Activated CD8-positive, alpha-beta memory T cell treated with anti-CD3 and anti-CD28 coated beads, Interleukin-2, amount 10 ng/mL, durations not matched to agents 7 days and 5 days (primary cell): ENCODE results near the gene DDR2. TPM values are rescaled to one million over a fixed set of nuclear protein-coding genes. Genes with fewer than 3 reads are reported as not detected.

ENCODE experiments used
- ATAC-seq: fragments of 150-1000 bp; cut with Tn5 transposase; one replicate; pipeline ENCODE4 v1.10.0; 2021; ENCODE audit warnings: moderate library complexity
- CTCF ChIA-PET: fragments of 350-600 bp; sonication (Branson Sonifier 250); formaldehyde crosslinking; loops from one replicate; lab custom pipeline; 2021; ENCODE audit warnings: antibody characterized with exemption; lab: Charles Lee
- DNase-seq: peaks from one replicate; pipeline ENCODE4 v3.0.0-alpha.2; 2020
- H3K27ac Mint-ChIP-seq: one replicate; pipeline ENCODE4 v1.8.0; 2021; ENCODE audit warnings: mild to moderate bottlenecking, mixed read lengths
- H3K27me3 Mint-ChIP-seq: one replicate; pipeline ENCODE4 v1.8.0; 2021; ENCODE audit warnings: mixed read lengths
- H3K36me3 Mint-ChIP-seq: one replicate; pipeline ENCODE4 v1.8.0; 2021; ENCODE audit warnings: mild to moderate bottlenecking, mixed read lengths
- H3K4me1 Mint-ChIP-seq: one replicate; pipeline ENCODE4 v1.8.0; 2021; ENCODE audit warnings: mixed read lengths
- H3K4me3 Mint-ChIP-seq: one replicate; pipeline ENCODE4 v1.8.0; 2021; ENCODE audit warnings: mild to moderate bottlenecking, moderate library complexity, mixed read lengths
- H3K9me3 Mint-ChIP-seq: one replicate; pipeline ENCODE4 v1.8.0; 2022; ENCODE audit warnings: low read depth, mixed read lengths
- total RNA-seq, 2 experiments: library from RNA; stranded (reverse); gene quantifications; one replicate each; pipeline ENCODE4 v1.2.3, GENCODE V29; 2021

The DDR2 gene
- total RNA-seq, 2 experiments from 2014 or later, result 0.16 to 0.18 TPM

GRCh38 chr1:162667381-162668080, 35.3 kb downstream of the DDR2 start:
- CTCF ChIA-PET, result no interaction called here
- Mint-ChIP-seq H3K4me1 (no peaks in the 10 kb centered on the region), H3K27ac (no peak overlapping the region), H3K4me3 (no peak overlapping the region), H3K36me3 (no peaks in the 10 kb centered on the region), H3K27me3 (peaks cover 9% of the 10 kb centered on the region), H3K9me3 (no peaks in the 10 kb centered on the region)
- no peak for ATAC-seq
- no peak for DNase-seq

- no peak overlapping the region for H3K27ac Mint-ChIP-seq
- ATAC-seq (no peak), DNase-seq (no peak)
- H3K9me3 Mint-ChIP-seq, result no peaks in the 10 kb centered on the region
- H3K4me3 Mint-ChIP-seq, result no peak overlapping the region
- peaks cover 2% of the 10 kb centered on the region for H3K27me3 Mint-ChIP-seq
- no peaks in the 10 kb centered on the region for H3K36me3 Mint-ChIP-seq
- H3K4me1 Mint-ChIP-seq, result no peaks in the 10 kb centered on the region
- CTCF ChIA-PET, result no interaction called here
Measured at GRCh38 chr1:162670928-162671663, 38.8 kb downstream of the DDR2 start.

- H3K4me3 Mint-ChIP-seq, result no peak overlapping the region
- H3K9me3 Mint-ChIP-seq, result no peaks in the 10 kb centered on the region
- no peaks in the 10 kb centered on the region for H3K36me3 Mint-ChIP-seq
- no peaks in the 10 kb centered on the region for H3K27me3 Mint-ChIP-seq
- H3K27ac Mint-ChIP-seq, result no peak overlapping the region
- DNase-seq (no peak), ATAC-seq (no peak)
- H3K4me1 Mint-ChIP-seq, result no peaks in the 10 kb centered on the region
- CTCF ChIA-PET, result no interaction called here
Measured at GRCh38 chr1:162671664-162672410, 39.6 kb downstream of the DDR2 start.

- no peak for DNase-seq
- no peaks in the 10 kb centered on the region for H3K36me3 Mint-ChIP-seq
- no peaks in the 10 kb centered on the region for H3K9me3 Mint-ChIP-seq
- no peaks in the 10 kb centered on the region for H3K27me3 Mint-ChIP-seq
- H3K27ac Mint-ChIP-seq, result no peak overlapping the region
- CTCF ChIA-PET, result no interaction called here
- ATAC-seq, result no peak
- H3K4me1 Mint-ChIP-seq, result no peaks in the 10 kb centered on the region
- no peak overlapping the region for H3K4me3 Mint-ChIP-seq
Measured at GRCh38 chr1:162672622-162673260, 40.5 kb downstream of the DDR2 start.

GRCh38 chr1:162674034-162674608, 41.9 kb downstream of the DDR2 start:
- H3K4me3 Mint-ChIP-seq, result no peak overlapping the region
- ATAC-seq (no peak), DNase-seq (no peak)
- H3K27ac Mint-ChIP-seq, result no peak overlapping the region
- no peaks in the 10 kb centered on the region for H3K4me1 Mint-ChIP-seq
- CTCF ChIA-PET, result no interaction called here
- no peaks in the 10 kb centered on the region for H3K27me3 Mint-ChIP-seq
- H3K36me3 Mint-ChIP-seq, result no peaks in the 10 kb centered on the region
- no peaks in the 10 kb centered on the region for H3K9me3 Mint-ChIP-seq

- CTCF ChIA-PET, result interaction anchor here (1.6 kb wide), 1 partner anchor 63 kb away, joined by 4 read pairs; no protein-coding TSS in a partner anchor
- no peaks in the 10 kb centered on the region for H3K27me3 Mint-ChIP-seq
- peaks cover 2% of the 10 kb centered on the region for H3K9me3 Mint-ChIP-seq
- H3K4me1 Mint-ChIP-seq, result no peaks in the 10 kb centered on the region
- no peak for ATAC-seq
- H3K27ac Mint-ChIP-seq, result no peak overlapping the region
- DNase-seq, result no peak
- no peak overlapping the region for H3K4me3 Mint-ChIP-seq
- no peaks in the 10 kb centered on the region for H3K36me3 Mint-ChIP-seq
Measured at GRCh38 chr1:162676087-162676486, 43.8 kb downstream of the DDR2 start.

GRCh38 chr1:162676750-162677149, 44.5 kb downstream of the DDR2 start:
- Mint-ChIP-seq H3K4me3 (no peak overlapping the region), H3K4me1 (no peaks in the 10 kb centered on the region), H3K27me3 (no peaks in the 10 kb centered on the region), H3K27ac (no peak overlapping the region), H3K9me3 (peaks cover 2% of the 10 kb centered on the region), H3K36me3 (no peaks in the 10 kb centered on the region)
- no peak for DNase-seq
- CTCF ChIA-PET, result interaction anchor here (1.6 kb wide), 1 partner anchor 63 kb away, joined by 4 read pairs; no protein-coding TSS in a partner anchor
- ATAC-seq, result no peak

GRCh38 chr1:162677607-162678371, 45.5 kb downstream of the DDR2 start:
- Mint-ChIP-seq H3K27ac (no peak overlapping the region), H3K9me3 (peaks cover 2% of the 10 kb centered on the region), H3K36me3 (no peaks in the 10 kb centered on the region), H3K4me1 (no peaks in the 10 kb centered on the region), H3K27me3 (no peaks in the 10 kb centered on the region), H3K4me3 (no peak overlapping the region)
- no peak for DNase-seq
- ATAC-seq, result no peak
- CTCF ChIA-PET, result interaction anchor here (1.6 kb wide), 1 partner anchor 64 kb away, joined by 4 read pairs; no protein-coding TSS in a partner anchor

GRCh38 chr1:162678439-162678838, 46.2 kb downstream of the DDR2 start:
- no peaks in the 10 kb centered on the region for H3K4me1 Mint-ChIP-seq
- DNase-seq, result no peak
- H3K4me3 Mint-ChIP-seq, result no peak overlapping the region
- H3K36me3 Mint-ChIP-seq, result no peaks in the 10 kb centered on the region
- no peak for ATAC-seq
- CTCF ChIA-PET, result no interaction called here
- no peak overlapping the region for H3K27ac Mint-ChIP-seq
- H3K9me3 Mint-ChIP-seq, result peaks cover 2% of the 10 kb centered on the region
- no peaks in the 10 kb centered on the region for H3K27me3 Mint-ChIP-seq

GRCh38 chr1:162679298-162679697, 47.0 kb downstream of the DDR2 start:
- H3K27ac Mint-ChIP-seq, result no peak overlapping the region

GRCh38 chr1:162680419-162681121, 48.3 kb downstream of the DDR2 start:
- CTCF ChIA-PET, result interaction anchor here (0.8 kb wide), 1 partner anchor 53 kb away, joined by 3 read pairs; no protein-coding TSS in a partner anchor
- no peak overlapping the region for H3K4me3 Mint-ChIP-seq
- ATAC-seq, result no peak
- H3K27ac Mint-ChIP-seq, result no peak overlapping the region
- H3K9me3 Mint-ChIP-seq, result peaks cover 2% of the 10 kb centered on the region
- DNase-seq, result no peak
- no peaks in the 10 kb centered on the region for H3K36me3 Mint-ChIP-seq
- no peaks in the 10 kb centered on the region for H3K27me3 Mint-ChIP-seq
- H3K4me1 Mint-ChIP-seq, result no peaks in the 10 kb centered on the region

More at GRCh38 chr1:162679298-162679697, 47.0 kb downstream of the DDR2 start:
- Mint-ChIP-seq H3K9me3 (peaks cover 2% of the 10 kb centered on the region), H3K4me1 (no peaks in the 10 kb centered on the region), H3K36me3 (no peaks in the 10 kb centered on the region), H3K4me3 (no peak overlapping the region), H3K27me3 (no peaks in the 10 kb centered on the region)
- ATAC-seq (no peak), DNase-seq (no peak)
- CTCF ChIA-PET, result no interaction called here

- Mint-ChIP-seq H3K4me3 (no peak overlapping the region), H3K36me3 (no peaks in the 10 kb centered on the region), H3K4me1 (no peaks in the 10 kb centered on the region), H3K9me3 (peaks cover 2% of the 10 kb centered on the region), H3K27me3 (no peaks in the 10 kb centered on the region), H3K27ac (no peak overlapping the region)
- DNase-seq (no peak), ATAC-seq (no peak)
- CTCF ChIA-PET, result interaction anchor here (0.8 kb wide), 1 partner anchor 52 kb away, joined by 3 read pairs; no protein-coding TSS in a partner anchor
Measured at GRCh38 chr1:162681122-162681436, 48.8 kb downstream of the DDR2 start.
